GM18858 (cell line): ENCODE measurements around the gene MOV10.
"Not testable (repeated sequence)": the region's sequence is repeated elsewhere in the genome, so short reads cannot be mapped to it uniquely, and the experiment has no call there.

Source experiments
- ATAC-seq: cut with Tn5 transposase; IDR thresholded peaks from one replicate; pipeline ENCODE4 v1.9.1; 2021; ENCODE audit not compliant: unreplicated experiment

MOV10 gene

DNA sequence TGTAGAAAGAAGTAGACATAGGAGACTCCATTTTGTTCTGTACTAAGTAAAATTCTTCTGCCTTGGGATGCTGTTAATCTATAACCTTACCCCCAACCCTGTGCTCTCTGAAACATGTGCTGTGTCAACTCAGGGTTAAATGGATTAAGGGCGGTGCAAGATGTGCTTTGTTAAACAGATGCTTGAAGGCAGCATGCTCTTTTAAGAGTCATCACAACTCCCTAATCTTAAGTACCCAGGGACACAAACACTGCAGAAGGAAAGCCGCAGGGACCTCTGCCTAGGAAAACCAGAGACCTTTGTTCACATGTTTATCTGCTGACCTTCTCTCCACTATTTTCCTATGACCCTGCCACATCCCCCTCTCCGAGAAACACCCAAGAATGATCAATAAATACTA, 54.6 kb downstream of the MOV10 start:
- not testable (repeated sequence) for ATAC-seq

DNA sequence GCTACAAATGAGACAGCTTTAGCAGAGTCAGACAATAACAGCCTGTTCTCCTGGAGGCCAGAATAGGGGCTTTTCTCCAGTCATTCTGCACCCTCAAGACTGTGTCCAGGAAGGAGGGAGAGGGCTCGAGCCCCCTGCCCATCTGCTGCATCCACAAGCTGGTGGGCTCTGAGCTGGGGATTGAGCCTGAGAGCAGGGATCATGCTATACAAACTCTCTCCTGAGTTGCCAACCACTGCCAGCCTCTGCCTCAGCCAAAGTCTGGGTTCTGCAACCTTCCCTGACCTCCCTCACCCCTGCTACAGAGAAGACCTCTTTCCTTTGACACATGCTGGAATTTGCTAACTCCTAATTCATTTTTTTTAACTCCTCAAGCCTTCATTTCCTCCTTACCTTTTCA, 55.5 kb downstream of the MOV10 start:
- ATAC-seq = no peak

DNA sequence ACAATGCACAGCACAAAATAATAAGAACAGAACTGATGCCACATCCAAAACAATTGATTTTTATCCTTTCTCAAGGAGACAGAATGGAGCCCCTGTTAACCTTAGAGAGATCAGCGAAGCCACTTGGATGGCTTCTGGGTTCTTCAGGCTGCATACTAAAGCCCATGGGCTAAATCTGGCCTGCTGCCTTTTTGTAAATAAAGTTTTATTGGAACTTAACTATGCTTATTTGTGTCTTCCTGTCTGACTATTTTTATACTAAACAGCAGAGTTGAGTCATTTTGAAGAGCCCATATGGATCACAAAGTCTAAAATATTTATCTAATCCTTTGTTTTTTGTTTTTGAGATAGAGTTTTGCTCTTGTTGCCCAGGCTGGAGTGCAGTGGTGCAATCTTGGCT, 57.0 kb downstream of the MOV10 start:
- ATAC-seq = no peak

DNA sequence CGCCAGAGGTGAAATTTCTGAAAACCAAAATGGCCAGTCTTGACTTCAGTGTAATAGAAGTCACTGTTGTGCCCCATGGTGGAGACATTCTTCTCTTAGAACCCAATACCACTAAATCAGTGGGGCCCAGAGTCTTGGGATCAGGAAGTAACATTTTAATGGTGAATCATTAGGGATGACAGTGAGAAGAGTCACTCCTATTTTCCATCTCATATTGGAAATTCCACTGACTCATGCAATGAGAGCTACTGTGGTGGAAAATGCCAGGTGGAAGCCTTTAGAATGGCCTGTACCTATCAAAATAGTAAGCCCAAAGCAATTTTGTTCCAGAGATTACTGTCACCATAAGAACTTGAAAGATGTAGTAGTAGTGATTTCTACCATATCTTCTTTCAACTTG, 61.3 kb downstream of the MOV10 start:
- ATAC-seq = no peak

DNA sequence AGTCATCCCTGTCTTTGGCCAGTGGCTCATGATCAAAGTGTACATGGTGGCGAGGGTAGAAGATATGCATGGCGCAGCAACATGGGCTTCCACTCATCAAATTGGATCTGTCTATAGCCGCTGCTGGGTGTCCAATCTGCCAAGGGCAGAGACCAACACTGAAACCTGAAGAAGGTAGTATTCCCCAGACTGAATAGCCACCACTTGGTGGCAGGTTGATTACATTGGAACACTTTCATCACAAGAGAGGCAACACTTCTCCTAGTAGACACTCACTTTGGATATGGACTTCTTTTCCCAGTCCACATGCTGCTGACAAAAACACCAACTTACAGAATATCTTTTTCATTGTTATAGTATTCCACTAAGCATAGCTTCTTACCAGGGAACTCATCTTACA, 63.1 kb downstream of the MOV10 start:
- ATAC-seq = no peak

DNA sequence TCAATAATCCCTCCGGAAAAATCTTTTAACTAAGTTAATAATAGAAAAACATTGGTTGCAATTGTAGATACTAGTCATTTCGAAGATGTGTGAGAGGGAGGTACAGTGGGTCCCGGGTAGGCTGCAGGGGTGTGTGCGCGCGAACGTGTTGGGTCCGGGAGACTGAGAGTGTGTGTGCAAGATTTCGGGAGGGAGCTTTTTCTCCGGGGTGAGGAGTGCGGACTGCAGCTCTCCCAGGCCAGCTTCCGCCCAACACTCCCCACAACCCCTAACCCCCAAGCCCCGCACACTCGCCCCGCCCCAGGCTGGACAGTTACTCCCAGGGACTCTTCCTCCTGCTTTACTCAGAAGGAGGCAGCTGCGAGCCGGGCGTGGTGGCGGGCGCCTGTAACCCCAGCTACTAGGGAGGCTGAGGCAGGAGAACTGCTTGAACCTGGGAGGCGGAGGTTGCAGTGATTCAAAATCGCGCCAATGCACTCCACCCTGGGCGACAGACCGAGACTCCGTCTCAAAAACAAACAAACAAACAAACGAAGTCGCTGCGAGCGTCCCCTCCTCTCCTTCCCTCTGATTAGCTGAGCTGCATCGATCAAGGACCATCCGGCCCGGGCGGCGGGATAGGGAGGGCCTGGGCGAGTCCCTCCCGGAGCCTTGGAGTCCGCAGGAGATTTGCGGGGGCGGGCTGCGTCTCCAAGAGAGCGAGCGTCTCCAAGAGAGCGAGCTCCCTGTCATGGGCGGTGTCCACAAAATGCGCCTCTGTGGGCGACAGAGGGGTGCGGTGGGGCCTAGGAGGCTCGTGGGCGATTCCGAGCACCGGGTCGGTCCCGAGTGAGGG, 68.9 kb downstream of the MOV10 start:
- ATAC-seq = no peak

DNA sequence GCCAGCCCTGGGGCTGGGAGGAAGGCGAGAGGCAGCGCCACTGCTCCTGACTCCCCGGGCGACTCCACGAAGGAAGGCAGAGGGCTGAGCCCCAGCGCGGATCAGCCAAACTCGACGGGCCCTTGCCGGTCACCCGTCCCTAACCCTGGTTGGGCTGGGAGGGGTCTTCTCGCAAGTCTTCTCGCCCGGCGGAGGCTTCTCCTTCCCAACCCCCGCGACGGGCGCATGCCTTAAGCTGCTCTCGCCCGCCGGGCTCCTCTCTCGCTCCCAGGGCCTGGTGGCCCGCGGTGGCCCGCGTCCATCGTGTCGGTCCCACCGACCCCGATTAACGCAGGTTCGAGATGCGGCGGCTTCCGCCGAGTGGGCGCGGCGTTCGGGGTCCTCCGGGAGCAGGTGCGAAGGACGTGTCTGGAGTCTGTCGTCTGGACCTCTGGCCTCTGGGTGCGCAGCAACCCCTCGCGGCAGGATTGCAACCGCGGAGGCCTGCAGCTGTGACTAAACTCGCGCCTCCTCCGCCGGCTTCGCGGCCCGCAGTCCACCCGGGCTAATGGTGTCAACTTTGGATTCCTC, 69.6 kb downstream of the MOV10 start:
- no peak for ATAC-seq

DNA sequence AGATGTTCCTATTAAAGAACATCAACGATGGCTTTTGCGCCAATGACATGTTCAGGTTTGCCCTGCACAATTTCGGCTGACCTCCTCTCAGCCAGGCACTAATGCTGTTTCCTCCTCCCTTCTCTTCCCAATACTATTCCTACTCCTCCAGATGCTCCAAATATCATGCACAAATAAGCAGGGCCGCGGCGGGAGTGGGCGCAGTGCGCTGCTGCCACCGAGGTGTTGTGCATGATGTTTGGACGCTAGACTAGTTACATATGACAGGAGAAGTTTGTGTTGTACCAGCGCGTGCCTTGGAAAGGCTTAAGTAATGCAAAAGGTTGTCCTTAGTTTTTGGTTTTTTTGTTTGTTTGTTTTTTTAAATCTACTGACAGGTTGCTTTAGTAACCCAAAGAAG, 73.9 kb downstream of the MOV10 start:
- no peak for ATAC-seq
